NCI-H2107 (cell line): ENCODE results near the gene DPH3.

Experiments
- DNase-seq: peaks from one replicate; lab custom pipeline; 2025; lab: John Stamatoyannopoulos, UW

Gene DPH3

DNA sequence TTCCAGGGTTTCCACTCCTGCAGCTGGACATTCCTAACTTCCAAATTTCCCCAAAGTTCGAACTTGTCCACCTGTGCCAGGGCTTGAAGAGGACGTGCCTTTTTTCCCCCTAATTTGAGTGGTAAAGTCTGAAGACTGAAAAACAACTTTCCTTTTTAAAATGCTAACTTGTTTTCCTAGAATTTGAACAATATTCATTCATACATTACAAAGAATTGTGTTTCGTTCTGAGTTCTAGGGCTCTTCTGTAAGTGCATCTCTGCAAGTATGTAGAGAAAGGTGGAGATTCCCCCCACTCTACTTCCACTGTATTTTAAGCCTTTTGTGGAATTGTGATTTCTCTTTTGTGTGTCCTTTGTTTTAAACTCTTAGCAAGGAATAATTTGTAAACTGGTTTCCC, 9.4 kb downstream of the DPH3 start:
- DNase-seq = no peak

DNA sequence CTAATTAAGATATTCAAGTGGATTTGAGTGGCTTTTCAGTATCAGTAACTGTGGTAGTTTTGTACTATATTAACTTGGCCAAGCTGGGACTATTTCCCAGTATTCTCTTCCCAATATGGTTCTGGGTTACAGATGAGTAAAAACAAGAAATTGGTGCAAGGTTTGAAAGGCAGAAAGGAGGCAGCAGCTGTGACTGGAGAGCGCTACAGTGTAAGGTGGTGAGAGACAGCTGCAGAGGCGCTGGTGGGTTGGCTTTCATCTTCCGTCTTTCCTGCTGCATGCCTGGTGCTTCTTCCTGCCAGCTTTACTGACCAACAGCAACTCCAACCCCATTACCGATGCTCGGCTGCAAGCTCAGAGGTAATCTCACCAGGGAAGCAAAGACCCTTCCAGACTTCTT, 9.8 kb downstream of the DPH3 start:
- no peak for DNase-seq

DNA sequence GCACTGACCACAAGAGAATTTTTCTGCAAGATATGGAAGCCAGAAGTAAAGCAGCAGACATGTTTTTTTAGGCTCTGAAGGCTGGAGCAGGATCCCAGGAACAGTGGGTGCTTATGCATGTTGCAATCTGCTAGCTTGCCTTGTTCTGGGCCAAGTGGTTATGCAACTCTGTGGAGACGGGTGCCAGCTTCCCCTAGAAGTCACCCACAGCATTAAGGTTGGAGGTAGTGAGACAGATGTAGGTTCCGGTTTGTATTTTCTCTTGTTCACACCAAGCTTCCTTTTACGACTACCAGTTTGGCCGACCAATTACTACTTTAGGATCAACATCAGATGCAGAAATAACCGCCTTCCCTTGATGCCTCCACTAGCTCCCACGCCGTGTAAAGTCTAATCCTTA, 11.1 kb downstream of the DPH3 start:
- DNase-seq = no peak

DNA sequence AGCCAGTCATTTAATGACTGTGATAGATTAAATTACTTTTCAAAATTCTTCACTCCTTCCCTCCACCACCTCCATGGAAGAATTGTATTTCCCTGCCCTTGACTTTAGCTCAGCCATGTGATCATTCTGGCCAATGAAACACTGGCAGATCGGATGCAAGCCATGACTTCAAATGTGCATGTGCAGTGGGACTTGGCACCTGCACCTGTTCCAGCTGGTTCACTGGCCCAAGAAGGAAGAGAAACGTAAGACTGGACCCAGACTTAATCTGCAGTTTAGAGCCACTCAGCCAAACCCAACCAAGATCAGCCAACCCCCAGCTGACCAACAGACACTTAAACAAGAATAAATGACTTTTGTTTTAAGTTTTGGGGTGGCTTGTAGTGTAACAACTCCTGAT, 11.8 kb downstream of the DPH3 start:
- no peak for DNase-seq

DNA sequence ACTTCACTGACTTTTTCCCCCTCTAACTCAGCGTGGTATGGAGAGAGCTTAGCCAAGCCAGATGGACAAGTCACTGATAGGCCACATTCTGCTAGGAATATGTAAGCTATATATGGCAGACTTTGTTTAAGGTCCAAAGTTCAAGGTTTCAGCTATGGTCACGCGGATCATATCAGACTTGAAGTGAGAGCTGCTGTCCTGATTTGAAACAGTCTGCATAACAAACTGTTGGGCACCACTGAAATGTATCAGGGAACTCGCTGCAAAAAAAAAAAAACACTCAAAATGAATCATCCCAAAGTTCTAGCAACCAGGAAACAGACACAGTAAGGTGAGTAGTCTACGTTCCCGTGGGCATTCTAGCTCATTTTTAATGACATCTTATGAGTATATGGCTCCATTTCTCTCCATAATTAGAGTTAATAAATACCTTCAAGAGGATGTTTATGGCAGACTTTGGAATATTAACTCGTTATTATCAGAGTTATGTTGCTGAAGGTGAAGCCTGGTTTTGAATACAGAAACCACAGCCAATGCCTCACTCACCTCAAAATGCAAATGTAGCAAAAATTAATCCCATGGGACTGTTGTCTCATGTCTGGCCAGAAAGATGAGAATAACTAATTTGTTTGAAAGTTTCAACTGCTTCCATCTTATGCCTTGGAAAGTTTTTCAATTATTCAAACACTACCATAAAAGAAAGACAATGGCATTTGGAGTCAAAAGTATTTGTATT, 12.3 kb downstream of the DPH3 start:
- no peak for DNase-seq

DNA sequence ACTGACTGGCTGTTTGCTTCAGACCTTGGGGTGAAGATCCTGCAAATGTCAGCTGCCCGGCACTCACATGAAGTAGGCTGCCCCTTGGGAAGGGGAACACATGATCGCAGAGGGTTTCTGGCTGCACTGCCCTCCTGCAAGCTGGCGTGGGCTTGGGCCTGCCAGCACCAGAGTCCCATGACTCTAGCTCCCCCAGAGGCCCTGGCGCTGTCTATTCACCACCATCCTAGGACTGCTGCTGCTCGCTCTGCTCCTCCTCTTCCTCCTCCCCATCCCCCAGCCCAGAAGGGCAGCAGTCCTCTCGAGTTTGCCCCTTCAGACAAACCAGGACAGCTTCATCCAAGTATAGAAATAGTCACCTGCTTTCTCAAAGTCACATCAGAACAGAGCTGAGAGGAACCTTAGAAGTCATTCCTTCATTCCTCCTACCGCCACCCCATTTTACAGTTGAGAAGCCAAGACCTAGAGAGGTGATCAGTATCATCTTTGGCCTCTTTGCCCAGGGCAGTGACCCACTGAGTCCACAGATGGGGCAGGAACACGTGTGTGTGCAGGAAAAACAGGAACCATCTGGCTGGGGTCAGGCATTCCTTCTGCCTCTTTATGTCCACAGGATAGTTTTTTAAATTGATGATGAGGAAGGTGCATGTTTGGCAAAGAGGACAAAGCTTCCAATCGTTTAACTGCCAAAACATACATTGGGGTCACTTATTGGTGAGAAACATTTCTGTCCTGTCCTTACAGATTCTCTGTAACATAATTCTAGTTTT, 13.2 kb downstream of the DPH3 start:
- no peak for DNase-seq

DNA sequence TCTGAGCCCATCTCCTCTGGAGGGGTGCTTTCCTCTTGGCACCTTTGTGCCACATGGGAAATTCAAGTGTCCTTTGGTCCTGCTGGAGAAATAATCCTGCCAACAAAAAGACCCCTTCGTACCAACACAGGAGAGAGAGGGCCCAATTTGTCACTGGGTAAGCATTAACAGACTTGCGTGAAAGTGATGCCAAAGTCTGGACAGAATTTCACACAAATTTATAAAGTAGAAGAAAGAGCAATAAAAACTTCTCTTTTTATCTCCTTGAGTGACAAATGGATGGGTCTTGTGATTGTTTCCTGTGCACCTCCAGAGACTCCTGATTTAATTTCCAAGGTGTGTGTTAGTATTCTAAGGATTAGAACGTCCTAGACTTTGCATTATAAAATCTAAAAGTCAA, 14.9 kb downstream of the DPH3 start:
- no peak for DNase-seq

DNA sequence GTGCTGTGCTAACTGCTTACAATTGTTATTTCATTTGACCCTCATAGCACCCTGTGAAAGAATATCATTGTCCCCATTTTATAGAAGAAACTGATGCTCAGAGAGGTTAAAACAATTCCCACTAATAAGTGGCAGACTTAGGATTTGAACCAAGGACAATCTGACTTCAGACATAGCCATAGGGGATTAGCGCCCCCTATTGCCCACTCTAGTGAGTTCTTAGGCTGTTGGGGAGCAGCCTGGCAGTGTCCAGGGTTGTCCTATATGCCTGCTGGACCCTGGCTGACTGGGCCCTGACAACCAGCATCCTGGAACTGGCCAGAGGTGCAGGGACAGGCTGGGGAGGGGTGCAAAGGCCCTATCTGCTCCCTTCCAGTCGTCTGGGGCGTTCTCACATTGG, 15.4 kb downstream of the DPH3 start:
- no peak for DNase-seq

DNA sequence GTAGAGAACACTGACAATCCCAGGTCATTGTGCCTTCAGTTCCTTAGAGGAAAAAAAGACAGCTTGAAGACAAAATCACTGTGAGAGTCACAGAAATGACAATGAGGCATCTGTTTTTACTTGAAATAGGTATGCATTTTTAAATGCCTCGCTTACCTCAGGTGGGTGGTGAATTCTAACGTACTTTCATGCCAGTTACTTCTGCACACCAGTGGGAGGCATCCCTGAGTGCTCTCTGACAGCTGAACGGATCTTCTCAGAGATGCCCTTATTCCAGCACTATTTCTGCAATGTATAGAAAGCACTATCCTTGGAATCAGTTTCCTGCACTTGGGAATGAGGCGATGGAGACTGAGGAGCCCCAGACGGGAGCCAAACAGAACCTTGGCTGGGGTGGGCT, 16.2 kb downstream of the DPH3 start:
- no peak for DNase-seq

DNA sequence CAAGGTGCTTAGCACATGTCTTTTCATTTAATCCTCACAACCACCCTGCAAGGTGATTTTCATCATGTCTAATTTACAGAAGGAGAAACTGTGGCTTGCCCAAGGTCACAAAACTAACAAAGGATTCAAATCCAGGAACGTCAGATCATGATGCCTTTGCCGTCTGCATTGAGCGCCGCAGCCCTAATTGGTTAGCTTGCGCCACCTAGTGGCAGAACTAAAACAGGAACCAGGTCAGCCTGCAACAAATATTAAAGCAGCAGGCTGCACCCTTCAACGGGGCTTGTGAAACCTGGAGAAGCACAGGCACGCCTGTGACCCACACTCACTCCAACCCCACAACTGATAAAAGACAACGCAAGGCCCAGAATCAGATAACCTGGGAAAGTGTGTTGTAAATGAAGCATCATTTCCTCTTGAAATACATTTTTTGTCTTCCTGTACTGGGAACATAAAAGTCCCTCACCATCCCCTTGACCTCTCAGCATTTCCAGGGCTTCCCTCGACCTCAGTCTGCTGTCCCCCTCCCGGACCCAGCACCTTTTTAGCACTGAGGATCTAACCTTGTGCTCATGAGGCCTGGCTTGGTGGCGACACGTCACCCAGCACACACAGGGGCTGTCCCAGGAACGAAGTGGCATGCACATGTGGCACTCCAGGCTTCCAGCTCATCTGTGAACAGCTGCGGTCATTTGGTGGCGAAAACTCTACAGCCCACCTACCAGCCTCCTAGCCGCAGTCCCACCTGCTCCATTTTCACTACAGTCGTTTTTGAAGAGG, 17.3 kb downstream of the DPH3 start:
- peak; percentile 55 for DNase-seq

DNA sequence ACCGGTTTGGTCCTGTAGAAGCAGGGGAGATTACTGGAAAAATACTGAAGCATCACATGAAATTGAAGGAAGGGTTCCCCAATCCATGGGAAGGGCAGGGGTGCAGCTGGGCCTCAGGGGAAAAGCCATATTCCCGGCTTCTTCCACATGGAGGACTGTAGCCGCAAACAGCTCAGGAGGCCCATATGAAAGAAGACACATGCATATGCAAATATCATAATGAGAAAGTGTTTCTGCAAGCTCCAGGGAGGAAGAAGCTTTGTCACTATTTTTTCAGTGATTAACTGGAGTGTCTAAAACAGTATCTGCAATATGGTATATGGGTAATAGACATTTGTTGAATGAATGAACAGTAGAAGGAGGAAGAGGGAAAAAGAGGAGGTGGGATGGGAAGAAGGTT, 19.1 kb downstream of the DPH3 start:
- no peak for DNase-seq

DNA sequence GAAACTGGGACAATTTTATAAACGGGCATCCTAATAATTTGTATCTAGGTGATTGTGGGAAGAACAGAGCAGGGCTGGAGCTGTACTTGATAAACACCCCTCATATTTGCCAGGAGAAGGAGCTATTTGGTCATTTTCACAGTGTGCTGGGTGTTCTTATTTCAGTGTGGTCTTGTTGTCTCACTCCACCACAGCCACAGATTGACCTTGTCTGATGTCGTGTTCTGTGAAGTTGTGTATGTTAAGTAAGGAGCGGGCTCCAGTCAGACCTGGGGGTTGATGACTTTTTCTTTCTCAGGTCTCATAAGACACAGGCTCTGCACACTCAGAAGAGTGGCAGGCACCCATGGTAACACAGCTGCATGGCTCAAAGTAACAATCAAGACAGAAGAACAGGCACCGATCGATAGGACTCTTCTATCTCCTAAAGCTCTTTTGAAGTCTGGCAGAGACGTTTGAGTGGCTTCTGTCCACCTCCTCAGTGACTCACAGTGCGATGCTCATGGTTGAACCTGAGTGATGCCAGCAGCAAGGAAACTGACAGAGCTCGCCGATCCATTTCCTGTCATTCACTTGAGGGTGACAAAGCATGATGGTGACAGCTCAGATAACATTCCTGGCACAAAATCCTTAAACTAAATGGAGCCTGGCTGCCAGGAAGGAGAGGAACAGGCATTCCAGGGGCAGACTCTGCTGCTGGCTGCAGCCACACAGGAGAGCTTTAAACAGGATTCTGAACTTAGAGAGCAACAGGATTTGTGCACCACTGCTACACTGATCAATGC, 20.8 kb downstream of the DPH3 start:
- DNase-seq = no peak

DNA sequence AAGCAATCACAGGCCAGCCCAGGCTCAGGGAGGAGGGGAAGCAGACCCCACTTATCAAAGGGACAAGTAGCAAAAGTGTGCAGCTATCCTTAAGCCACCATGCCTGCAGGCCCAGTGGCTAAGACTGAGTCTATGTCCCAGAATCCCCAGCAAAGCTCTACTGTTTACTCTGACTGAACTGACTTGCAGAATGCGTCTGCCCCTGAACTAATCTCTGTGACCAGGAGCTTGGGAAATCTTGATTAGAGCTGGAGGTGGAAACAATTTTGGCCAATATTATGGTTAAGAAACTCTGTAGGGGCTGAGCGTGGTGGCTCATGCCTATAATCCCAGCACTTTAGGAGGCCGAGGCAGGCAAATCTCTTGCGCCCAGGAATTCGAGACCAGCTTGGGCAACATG, 22.6 kb downstream of the DPH3 start:
- DNase-seq = no peak

DNA sequence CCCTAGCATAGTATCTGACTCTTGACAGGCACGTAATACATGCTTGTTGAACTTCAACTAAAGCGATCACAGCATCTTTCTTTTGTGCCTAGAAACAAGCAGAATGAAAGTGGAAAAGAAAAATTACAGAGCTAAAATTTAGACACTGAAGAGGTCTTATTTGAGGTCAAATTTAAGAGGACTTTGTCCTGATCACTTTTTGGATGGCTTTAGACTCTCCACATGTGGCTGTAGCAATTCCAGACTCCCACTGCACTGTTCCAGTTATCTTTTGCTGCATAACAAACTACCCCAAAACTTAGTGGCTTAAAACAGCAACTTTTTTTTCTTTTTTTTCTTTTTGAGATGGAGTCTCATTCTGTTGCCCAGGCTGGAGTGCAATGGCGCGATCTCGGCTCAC, 23.5 kb downstream of the DPH3 start:
- DNase-seq = no peak

DNA sequence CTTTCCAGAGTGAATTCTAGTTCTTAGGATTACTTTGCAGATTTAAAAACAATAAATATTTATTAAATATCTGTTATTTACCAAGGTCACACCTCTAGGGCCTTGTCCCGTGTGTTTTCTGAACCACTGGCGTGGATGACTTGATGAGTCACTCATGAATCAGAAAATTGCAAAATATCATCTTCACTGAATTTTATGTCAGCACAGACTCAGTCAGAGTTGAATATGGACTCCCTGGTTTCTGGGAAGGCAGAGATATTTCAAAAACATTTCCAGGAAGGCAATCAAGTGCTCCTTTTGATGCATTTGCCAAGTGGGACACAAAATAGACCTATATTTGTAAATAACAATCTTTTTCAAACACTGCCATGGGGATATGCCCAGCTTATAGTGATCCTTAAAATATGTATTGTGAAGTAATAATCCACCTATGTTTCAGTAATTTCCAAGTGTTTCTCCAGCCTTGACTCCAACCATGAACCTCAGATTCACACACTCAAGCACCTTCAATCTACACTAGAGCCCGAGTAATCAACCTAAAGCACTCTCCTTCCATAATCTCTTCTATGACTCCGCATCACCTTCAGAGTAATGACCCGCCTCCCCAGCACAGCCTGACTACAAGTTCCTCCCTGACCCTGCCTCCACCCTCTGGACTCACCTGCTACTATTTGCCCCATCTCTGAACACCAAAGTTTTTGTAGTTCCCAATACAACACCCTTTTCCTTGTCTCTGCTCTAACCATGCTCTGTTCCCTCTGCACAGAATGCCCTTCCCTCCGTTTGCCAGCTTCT, 24.3 kb downstream of the DPH3 start:
- DNase-seq = no peak

DNA sequence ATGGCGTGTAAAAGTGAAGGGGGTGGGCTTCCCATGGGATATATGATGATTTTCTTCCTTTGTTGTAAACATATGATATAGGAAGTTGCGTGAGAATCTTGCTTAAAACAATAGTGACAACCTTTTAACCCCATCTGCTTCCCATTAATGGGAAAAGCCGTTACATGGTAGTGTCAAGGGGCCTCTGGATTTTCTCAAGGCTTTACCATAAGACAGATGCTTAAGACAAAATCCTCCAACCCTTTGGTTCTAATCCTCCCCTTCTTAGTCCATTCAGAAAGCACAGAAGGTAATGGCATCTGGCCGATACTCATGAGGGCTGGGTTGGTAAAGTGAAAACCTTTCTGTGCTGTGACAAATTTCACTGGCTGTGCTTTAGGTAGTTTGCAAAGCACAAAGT, 25.0 kb downstream of the DPH3 start:
- DNase-seq = no peak

DNA sequence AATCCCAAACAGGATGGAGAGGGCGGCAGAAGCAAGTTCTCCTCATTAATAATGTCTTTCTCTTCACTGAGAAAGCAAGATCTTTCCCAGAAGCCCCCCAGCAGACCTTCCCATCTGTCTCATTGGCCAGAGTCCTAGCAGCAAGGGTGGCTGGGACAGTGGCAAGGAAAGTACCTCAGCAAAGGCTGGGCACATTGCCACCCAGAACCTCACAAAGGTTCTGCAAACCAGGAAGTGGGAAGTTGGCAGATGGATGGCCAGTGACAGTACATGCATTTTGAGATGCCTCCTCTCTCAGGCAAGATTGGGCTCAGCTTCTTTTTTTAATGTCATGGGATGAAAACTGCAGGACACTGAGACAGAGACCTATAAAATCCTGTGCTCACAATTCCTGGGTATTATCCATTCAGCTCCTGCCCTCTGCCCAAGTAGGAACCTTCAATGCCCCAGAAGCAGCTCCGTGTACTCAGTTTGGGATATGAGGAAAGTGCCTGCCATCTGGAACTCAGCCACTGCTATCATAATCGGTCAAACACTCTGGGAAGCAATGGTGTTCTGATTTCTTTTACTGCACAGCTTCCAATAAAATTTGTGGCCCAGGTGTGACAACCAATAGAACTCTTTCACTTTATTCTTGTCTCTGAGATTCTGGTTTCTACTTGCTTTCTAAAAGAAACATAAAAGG, 25.5 kb downstream of the DPH3 start:
- no peak for DNase-seq

DNA sequence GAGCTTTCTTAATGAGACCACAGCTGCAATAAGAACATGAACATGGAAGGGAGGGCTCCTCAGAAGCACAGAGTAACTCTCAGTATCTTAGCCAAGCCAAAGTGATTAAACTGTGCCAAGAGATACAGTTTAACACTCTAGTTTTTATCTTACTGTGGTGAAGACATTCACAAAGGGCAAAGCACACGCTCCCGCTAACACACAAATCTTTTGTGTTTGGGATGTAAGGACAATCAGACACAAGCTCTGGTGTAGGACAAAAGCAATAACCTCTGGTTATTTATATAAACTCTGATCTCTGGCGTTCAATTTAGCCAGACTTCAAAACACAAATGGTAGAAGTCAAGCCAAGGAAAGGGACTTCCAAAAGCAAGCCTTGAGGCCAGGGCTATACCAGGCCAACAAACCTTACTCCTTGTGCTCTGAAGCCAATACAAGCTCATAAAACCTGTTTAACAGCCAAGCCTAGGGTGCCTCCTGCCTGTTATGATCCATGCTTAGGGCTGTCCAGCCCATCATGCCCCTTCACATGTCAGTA, 27.8 kb downstream of the DPH3 start:
- DNase-seq = no peak

DNA sequence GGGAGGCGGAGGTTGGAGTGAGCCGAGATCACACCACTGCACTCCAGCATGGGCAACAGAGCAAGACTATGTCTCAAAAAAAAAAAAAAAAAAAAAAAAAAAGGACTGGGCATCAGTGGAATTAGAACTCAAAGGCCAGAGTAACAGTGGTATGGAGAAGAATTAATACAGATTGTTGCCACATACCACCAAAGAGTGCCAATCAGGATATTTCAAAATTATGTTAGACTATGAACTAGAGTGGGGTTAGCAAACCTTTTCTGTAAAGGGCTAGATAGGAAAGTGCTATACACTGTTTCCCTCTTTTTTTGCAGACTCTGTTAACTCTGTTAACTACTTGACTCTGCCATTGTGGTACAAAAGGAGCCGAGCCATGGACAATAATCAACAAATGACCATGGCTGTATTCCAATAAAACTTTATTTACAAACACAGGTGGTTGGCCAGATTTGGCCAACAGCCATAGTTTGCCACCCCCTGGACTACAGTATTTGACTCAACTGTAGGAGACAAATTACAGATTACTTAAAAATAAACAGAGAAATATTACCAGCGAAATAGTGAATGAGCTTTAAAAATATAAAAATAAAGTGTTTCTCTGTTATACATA, 28.6 kb downstream of the DPH3 start:
- DNase-seq = no peak

DNA sequence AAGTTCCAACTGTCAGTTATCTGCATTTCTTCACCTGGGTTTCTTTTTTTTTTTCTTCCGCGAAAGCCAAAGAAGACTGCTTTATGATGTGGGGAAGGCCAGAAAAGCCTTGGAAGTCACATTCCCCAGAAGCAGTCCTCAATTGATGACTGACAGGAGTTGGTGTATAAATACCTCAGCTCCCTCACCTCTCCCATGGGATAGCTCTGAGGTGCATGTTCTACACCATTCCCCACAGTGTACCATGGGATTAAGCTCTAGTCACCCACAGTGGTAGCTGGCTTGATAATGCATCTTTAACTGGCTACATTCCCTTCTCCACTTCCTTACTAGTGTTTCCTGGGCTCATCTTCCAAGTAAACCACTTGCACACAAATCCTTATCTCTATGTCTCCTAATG, 30.5 kb downstream of the DPH3 start:
- no peak for DNase-seq
